Tibial nerve (tissue), 4 donors: Measurements from ENCODE around the gene TRIM17.
A peak's percentile ranks its signal among the peaks of the same experiment; 100 is the strongest.

ENCODE experiments used
- CTCF ChIP-seq, 5 experiments: fragments of 200-600 bp in 3 of 5; fragments of 450-650 bp in 2 of 5; sonication (generic) in 3 of 5; IDR thresholded peaks; one replicate each; pipeline ENCODE4 v1.5.1; 2016 to 2019; ENCODE audit warnings: antibody characterized with exemption in 5 of 5, mild to moderate bottlenecking in 3 of 5, moderate library complexity in 2 of 5
- EP300 ChIP-seq, 2 donors: sonication (generic); formaldehyde crosslinking; IDR thresholded peaks; one replicate each; pipeline ENCODE4 v1.6.1; 2017; ENCODE audit warnings: antibody characterized with exemption in 2 of 2, mild to moderate bottlenecking in 1 of 2
- POLR2A ChIP-seq, 2 donors: fragments of 450-650 bp; IDR thresholded peaks; one replicate each; pipeline ENCODE4 v1.6.1; 2017; ENCODE audit warnings: antibody characterized with exemption in 2 of 2, mild to moderate bottlenecking in 2 of 2, moderate library complexity in 2 of 2

GRCh38 chr1:228378090-228378872 is 38.4 kb downstream of the TRIM17 start:
- TF ChIP-seq POLR2A (IDR thresholded peaks at IDR 0.05) (peak in 1 of 2 donors; percentile 28), CTCF (IDR thresholded peaks at IDR 0.05) (peak; percentile 39 to 91 (median 69)), EP300 (IDR thresholded peaks at IDR 0.05) (peak; percentile 15 to 63)
